Right lung (tissue), 5 donors: Measurements from ENCODE around the gene MMP20. TPM values are rescaled to one million over a fixed set of nuclear protein-coding genes. Genes with fewer than 3 reads are reported as not detected.

ENCODE experiments used
- DNase-seq, 2 donors: peaks; one replicate each; pipeline ENCODE4 v3.0.0-alpha.2; 2013
- polyA plus RNA-seq, 5 donors: library from polyadenylated mRNA; unstranded; fragments of 120-200 nt; gene quantifications; one replicate each; pipeline versions ENCODE4 v1.2.1 to v1.2.3, GENCODE V29; 2013; ENCODE audit warnings: inconsistent platforms in 1 of 5, low replicate concordance in 1 of 5; ENCODE audit not compliant: insufficient read length in 5 of 5, insufficient read depth in 1 of 5

The MMP20 gene
- polyA plus RNA-seq, 5 donors = not detected

GRCh38 chr11:102592634-102593581, 32.2 kb downstream of the MMP20 start:
- DNase-seq = no peak

DNA sequence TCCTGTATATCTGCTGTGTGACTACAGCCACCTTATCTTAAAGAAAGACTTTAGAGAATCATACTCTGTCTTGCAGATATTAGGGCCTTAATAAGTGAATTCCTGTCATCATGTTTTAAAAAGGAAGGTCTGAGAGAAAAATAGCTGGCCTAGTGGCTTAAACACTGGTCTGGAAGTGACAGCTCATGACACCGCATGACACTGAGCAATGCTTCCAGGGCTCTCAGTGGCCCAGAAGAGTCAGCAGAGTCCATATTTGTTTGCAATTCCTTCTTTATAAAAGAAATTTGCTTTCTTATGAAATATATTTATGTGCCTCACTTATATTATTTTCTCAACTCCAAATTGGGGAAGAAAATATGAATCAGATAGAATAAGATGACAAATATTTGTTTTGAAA, 33.0 kb downstream of the MMP20 start:
- no peak for DNase-seq

DNA sequence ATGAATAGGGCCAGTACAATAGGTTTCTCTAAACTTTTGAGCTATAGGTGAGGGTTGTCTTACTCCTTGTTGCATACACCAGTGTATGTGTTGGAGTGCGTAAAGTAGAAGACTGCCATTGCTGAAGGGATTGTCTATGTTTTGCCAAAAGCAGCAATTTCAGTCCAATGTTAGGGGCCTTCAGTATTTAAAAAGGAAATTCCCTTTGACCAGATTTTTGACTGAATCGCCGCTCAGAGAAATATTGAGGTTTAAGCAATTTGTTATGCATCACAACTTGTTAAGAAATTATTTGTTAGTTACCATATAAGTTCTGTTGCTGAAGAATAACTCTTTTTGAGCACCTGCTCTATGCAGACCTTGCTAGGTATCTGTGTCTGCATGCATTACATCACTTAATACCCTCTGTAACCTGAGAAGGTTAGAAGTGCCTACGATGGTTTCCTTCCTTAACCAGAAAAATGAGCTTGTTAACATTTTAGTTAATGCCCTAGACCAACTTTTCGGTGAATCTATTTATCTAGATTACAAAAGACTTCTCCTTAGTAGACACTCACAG, 33.9 kb downstream of the MMP20 start:
- DNase-seq = no peak

GRCh38 chr11:102590276-102591049, 34.7 kb downstream of the MMP20 start:
- no peak for DNase-seq

DNA sequence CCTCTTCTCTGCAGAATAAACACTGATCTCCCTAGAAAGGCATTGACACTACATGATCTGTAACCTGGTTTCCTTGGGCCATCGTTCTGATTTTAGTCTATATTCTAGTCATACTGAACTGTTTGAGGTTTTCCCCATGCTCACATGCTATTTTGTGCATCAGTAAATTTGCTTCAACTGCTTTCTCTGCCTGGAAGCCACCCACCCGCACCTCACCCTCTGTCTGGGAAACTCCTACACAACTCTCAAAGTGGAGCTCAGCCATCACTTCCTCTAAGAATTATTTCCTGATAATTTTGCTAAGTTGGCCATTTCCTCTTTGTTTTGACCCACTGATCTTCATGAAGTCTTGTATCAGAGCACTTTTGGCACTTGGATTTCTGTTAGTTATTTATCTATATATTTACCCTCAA, 36.1 kb downstream of the MMP20 start:
- no peak for DNase-seq

DNA sequence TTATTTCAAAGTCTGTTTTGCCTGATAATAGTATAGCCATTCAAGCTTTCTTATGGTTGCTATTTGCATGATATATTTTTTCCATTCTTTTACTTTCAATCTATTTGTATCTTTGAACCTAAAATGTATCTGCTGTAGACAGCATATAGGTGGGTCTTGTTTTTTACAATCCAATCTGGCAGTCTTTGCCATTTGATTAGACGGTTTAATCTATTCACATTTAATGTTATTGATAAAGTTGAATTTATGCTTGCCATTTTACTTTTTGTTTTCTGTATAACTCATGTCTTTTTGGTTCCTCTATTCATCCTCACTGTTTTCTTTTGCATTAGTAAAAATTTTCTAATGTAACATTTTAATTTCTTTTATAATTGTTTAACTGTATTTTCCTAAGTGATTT, 37.4 kb downstream of the MMP20 start:
- DNase-seq = no peak

- no peak for DNase-seq
Observed at GRCh38 chr11:102583141-102583873, 41.8 kb downstream of the MMP20 start.

DNA sequence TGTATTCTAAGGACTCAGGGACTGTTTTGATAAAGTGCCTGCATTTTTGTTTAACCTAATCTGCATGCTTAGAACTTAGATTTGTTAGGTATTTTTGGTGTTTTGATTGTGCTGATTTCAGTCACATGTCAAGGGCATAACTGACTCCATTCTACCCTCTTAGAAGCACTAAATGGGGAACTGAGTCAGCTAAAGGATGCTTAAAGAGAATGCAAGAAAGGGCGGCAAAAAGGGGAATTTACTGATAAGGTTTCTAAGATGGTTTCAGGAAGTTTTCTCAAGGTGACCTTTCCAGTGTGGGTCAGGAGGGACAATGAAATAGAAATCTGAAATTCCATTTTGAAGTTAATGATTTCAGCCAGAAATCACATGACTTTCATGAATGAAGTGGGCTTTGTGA, 43.0 kb downstream of the MMP20 start:
- no peak for DNase-seq

DNA sequence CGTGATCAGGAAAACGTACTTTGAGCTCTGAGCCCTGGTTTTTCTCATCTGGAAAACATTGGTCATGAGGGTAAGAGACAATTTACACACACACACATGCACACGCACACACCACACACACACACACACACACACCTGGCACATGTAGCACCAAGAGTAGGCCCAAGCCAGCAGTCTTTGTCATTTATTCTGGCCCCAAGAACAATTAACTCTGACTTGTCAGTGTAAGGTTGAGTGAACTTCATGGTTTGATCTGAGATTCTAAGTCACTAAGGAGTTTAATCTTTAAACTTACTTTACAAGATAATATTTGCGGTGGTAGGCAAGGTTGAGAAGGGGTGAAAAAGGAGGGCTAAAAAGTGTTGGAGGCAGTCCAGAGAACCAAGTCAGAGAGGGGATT, 44.1 kb downstream of the MMP20 start:
- DNase-seq = no peak

GRCh38 chr11:102580185-102580951, 44.8 kb downstream of the MMP20 start:
- no peak for DNase-seq

GRCh38 chr11:102577723-102578122, 47.4 kb downstream of the MMP20 start:
- no peak for DNase-seq

DNA sequence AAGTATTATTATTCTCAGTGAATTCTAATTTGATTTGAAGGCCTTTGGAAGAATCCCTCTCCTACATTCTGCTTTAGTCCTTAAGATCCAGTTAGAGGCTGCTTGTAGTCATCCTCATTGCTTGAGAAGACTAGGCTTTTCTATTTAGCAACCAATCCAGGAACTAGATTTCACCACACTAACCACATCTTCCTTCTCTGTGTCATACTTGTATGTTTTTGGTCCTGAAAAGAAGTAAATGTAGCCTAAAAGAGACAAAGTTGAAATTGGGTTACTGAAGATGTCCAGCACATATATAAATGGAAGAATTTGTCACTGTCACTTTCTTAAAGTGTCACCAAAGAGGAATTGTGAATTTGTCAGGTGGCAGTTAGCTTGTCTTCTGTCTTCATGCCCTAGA, 48.0 kb downstream of the MMP20 start:
- DNase-seq = no peak

GRCh38 chr11:102576350-102576749, 48.8 kb downstream of the MMP20 start:
- DNase-seq = no peak

DNA sequence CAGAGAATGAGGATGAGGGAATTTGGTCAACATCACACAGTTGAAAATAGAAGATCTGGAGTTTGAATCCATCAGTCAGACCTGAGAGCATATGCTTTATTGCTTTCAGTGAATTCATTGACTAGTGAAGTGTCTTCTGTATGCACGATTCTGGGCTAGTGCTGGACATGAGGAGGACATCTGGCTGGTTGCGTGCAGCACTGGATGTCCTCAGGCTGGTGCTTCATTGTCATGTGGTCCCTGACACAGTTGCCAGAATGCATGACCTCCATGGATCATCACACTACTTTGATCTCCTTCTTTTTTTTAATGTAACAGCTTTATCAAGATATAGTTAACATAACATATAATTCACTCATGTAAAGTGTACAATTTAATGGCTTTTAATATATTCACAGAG, 50.1 kb downstream of the MMP20 start:
- no peak for DNase-seq

- DNase-seq = no peak
Observed at GRCh38 chr11:102573851-102574250, 51.3 kb downstream of the MMP20 start.

GRCh38 chr11:102572554-102573220, 52.4 kb downstream of the MMP20 start:
- DNase-seq = peak; percentile 27 to 32

DNA sequence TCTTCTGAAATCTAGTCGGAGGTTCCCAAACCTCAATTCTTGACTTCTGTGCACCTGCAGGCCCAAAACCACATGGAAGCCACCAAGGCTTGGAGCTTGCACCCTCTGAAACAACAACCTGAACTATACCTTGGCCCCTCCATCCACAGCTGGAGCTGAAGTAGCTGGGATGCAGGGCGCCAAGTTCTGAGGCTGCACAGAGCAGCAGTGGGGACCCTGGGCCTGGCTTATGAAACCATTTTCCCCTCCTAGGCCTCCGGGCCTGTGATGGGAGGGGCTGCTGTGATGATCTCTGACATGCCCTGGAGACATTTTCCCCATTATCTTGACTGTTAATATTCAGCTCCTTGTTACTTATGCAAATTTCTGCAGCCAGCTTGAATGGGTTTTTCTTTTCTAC, 56.3 kb downstream of the MMP20 start:
- no peak for DNase-seq

DNA sequence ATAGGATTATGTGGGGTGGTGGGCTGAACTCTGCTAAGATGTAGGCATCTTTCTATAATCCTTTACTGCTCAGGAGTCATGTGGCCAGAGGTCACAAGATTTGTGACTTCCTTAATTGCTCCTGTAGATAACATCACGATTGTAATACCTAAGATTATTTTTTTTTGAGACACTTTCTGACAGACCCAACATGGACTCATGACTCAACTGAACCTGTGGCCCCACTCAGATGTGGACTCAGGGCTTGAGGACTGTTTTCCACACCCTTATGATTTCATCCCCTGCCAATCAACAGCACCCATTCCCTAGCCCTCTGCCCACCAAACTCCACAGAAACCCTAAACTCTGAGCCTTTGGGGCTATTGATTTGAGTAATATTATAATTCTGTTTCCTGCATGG, 59.0 kb downstream of the MMP20 start:
- no peak for DNase-seq

GRCh38 chr11:102564110-102564509, 61.0 kb downstream of the MMP20 start:
- DNase-seq = no peak

DNA sequence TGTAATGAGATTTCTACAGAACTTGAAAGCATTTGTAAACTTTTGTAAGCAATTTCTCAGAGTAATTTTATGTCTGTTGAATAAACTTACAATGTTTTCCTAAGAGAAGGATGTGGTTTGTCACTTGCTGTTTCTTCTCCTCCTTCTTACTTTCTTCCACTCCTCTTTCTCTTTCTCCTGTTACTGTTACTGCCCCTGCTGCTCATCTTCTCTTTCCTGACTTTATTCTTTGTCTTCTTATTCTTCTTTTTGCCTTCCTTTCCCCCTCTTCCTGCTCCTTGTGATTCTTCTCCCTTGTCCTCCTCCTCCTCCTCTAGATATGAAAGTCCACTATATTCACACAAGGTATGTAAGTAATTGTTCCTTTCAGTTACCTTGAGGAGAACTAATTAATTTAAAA, 63.5 kb downstream of the MMP20 start:
- no peak for DNase-seq
